ENCODE data around the gene GEMIN7. TPM values are rescaled to one million over a fixed set of nuclear protein-coding genes. Genes with fewer than 3 reads are reported as not detected.

GEMIN7 gene
- total RNA-seq, 4 donors from 2014 or later = 10.6 to 22.7 (median 19.1) TPM

GRCh38 chr19:45045671-45046353, 33.2 kb upstream of the GEMIN7 start:
- intact Hi-C loops (cut with DNase I) = no loop called here
- no peaks in the 10 kb centered on the region for H3K27me3 ChIP-seq
- no peak for TF ChIP-seq CTCF (IDR thresholded peaks at IDR 0.05)
- TF ChIP-seq POLR2A (IDR thresholded peaks at IDR 0.05) = no peak
- peaks cover 0 to 11% of the 10 kb centered on the region in 2 donors for H3K4me1 ChIP-seq
- no peaks in the 10 kb centered on the region for H3K9me3 ChIP-seq
- peaks cover 34 to 47% of the 10 kb centered on the region in 2 donors for H3K36me3 ChIP-seq
- 84 to 86% methylated on average over 11 to 12 of the region's 14 CpGs for WGBS, 2 donors
- DNase-seq = no peak
- no peak overlapping the region for H3K27ac ChIP-seq
- H3K4me3 ChIP-seq (replicated peaks in 1 of 3) = no peak overlapping the region

GRCh38 chr19:45046355-45046754, 32.7 kb upstream of the GEMIN7 start:
- intact Hi-C loops (cut with DNase I) = no loop called here
- Histone ChIP-seq H3K36me3 (peaks cover 30 to 42% of the 10 kb centered on the region in 2 donors), H3K4me1 (peaks cover 0 to 7% of the 10 kb centered on the region in 2 donors), H3K4me3 (replicated peaks in 1 of 3) (no peak overlapping the region), H3K27me3 (no peaks in the 10 kb centered on the region), H3K9me3 (no peaks in the 10 kb centered on the region), H3K27ac (no peak overlapping the region)
- no peak for TF ChIP-seq POLR2A (IDR thresholded peaks at IDR 0.05)
- no peak for TF ChIP-seq CTCF (IDR thresholded peaks at IDR 0.05)
- WGBS, 2 donors = 92% methylated on average over 7 of the region's 7 CpGs
- DNase-seq = no peak

- no peaks in the 10 kb centered on the region for H3K4me1 ChIP-seq
- no peak for TF ChIP-seq POLR2A (IDR thresholded peaks at IDR 0.05)
- no peak for TF ChIP-seq CTCF (IDR thresholded peaks at IDR 0.05)
- 85 to 86% methylated on average over 7 of the region's 7 CpGs for WGBS, 2 donors
Measured at GRCh38 chr19:45047188-45047797, 31.8 kb upstream of the GEMIN7 start.

GRCh38 chr19:45049073-45049736, 29.9 kb upstream of the GEMIN7 start:
- no peaks in the 10 kb centered on the region for H3K4me1 ChIP-seq
- peaks cover 35 to 36% of the 10 kb centered on the region in 2 donors for H3K36me3 ChIP-seq
- H3K27ac ChIP-seq = no peak overlapping the region
- no peak for DNase-seq
- intact Hi-C loops (cut with DNase I) = no loop called here
- 86 to 94% methylated on average over 7 to 8 of the region's 8 CpGs for WGBS, 2 donors
- TF ChIP-seq CTCF (IDR thresholded peaks at IDR 0.05) = no peak
- TF ChIP-seq POLR2A (IDR thresholded peaks at IDR 0.05) = no peak
- no peaks in the 10 kb centered on the region for H3K9me3 ChIP-seq
- H3K27me3 ChIP-seq = no peaks in the 10 kb centered on the region
- H3K4me3 ChIP-seq (replicated peaks in 1 of 3) = no peak overlapping the region

More at GRCh38 chr19:45047188-45047797, 31.8 kb upstream of the GEMIN7 start:
- Histone ChIP-seq H3K9me3 (no peaks in the 10 kb centered on the region), H3K4me3 (replicated peaks in 1 of 3) (no peak overlapping the region), H3K36me3 (peaks cover 26 to 32% of the 10 kb centered on the region in 2 donors), H3K27ac (no peak overlapping the region), H3K27me3 (no peaks in the 10 kb centered on the region)
- intact Hi-C loops (cut with DNase I) = no loop called here
- no peak for DNase-seq

GRCh38 chr19:45050036-45050435, 29.0 kb upstream of the GEMIN7 start:
- H3K36me3 ChIP-seq = peaks cover 33 to 35% of the 10 kb centered on the region in 2 donors
- TF ChIP-seq CTCF (IDR thresholded peaks at IDR 0.05) (no peak), POLR2A (IDR thresholded peaks at IDR 0.05) (no peak)
- no peak overlapping the region for H3K4me3 ChIP-seq (replicated peaks in 1 of 3)
- H3K27ac ChIP-seq = no peak overlapping the region
- WGBS, 2 donors = 89 to 92% methylated on average over 6 of the region's 6 CpGs
- H3K9me3 ChIP-seq = no peaks in the 10 kb centered on the region
- DNase-seq = no peak
- no peaks in the 10 kb centered on the region for H3K27me3 ChIP-seq
- intact Hi-C loops (cut with DNase I) = no loop called here
- no peaks in the 10 kb centered on the region for H3K4me1 ChIP-seq
